ENCODE data around the gene SERP2.

SERP2 gene

DNA sequence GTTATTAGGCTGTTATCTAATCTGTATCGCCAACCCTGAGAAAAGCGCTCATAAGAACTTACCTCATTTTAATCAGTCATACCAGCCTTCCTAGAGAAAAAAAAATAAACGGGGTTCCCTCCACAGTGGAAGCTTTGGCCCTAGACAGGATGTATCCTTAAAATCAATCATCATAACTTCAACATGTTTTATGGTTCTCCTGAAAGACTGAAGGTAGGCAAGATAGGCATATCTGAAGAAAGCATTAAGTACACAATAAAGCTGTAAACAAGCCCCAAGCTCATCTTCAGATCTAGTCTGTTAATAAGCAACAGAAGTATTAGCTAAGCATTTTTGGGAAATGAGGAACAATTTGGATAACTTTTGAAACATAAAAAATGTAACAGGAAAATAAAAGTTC is 18.7 kb upstream of the SERP2 start:
- H3K36me3 ChIP-seq (ENCODE audit: control insufficient read depth in 4 of 4, insufficient read depth in 4 of 4, low read length in 3 of 4): no peaks in the 10 kb centered on the region
- CTCF ChIA-PET: interaction anchor here (1.0 to 1.3 kb wide), 2 partner anchors 8 to 20 kb away, joined by 3 read pairs; no protein-coding TSS in a partner anchor
- POLR2A ChIA-PET: no interaction called here

DNA sequence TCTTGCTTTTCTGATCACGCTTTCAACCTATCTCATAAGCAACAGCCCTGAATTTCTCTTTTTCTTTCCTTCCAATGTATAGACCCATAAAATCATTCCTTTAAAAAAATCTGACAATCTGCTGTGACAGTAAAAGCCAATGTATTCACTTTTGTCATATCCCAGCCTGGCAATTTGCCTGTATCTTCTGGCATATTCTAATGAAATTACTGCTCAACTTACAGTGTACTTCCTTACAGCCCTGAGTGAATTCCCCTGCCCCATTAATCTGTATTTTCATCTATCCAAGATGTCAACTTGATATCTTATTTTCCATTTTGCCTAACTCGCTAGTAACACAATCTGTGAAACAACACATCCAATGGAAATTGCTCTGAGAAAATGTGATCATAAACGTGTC is 18.0 kb upstream of the SERP2 start:
- no peaks in the 10 kb centered on the region for H3K36me3 ChIP-seq (ENCODE audit: control insufficient read depth in 4 of 4, insufficient read depth in 4 of 4, low read length in 3 of 4)

More for the DNA sequence above, 18.7 kb upstream of the SERP2 start:
- no peak for DNase-seq
- H3K27me3 ChIP-seq (replicated peaks in 2 of 5; ENCODE audit: control insufficient read depth in 4 of 5, insufficient read depth in 5 of 5, low read length in 4 of 5): no peaks in the 10 kb centered on the region
- 27% methylated on average over 3 of the region's 3 CpGs for WGBS (ENCODE audit: insufficient coverage)
- H3K4me1 ChIP-seq (ENCODE audit: control extremely low read depth in 1 of 4, control insufficient read depth in 4 of 4, insufficient read depth in 4 of 4, low read length in 3 of 4): peaks cover 9 to 32% (median 24%) of the 10 kb centered on the region in 4 experiments
- no peak overlapping the region for H3K4me3 ChIP-seq (ENCODE audit: control insufficient read depth in 1 of 7, extremely low read depth in 1 of 7, insufficient read depth in 4 of 7, low read depth in 2 of 7, low read length in 6 of 7)
- H3K27ac ChIP-seq (ENCODE audit: insufficient read depth in 1 of 2, low read depth in 1 of 2, low read length in 2 of 2, poor library complexity in 1 of 2, severe bottlenecking in 2 of 2): no peak overlapping the region
- no peaks in the 10 kb centered on the region for H3K9me3 ChIP-seq (ENCODE audit: control extremely low read depth in 1 of 5, control insufficient read depth in 4 of 5, insufficient read depth in 2 of 5, low read depth in 1 of 5, low read length in 4 of 5)

DNA sequence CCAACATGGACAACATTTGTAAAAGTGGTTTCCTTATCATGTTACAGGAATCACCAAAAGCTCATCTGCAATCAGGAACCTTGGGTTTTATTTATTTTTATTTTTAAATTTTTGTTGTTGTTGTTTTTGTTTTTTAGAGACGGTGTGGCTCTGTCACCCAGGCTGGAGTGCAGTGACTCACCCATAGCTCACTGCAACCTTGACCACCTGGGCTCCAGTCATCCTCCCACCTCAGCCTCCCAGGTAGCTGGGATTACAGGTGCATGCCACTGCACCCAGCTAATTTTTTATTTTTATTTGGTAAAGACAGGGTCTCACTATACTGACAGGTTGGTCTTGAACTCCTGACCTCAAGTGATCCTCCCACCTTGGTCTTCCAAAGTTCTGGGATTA is 13.6 kb upstream of the SERP2 start:
- H3K27me3 ChIP-seq (replicated peaks in 2 of 5; ENCODE audit: control insufficient read depth in 4 of 5, insufficient read depth in 5 of 5, low read length in 4 of 5): no peaks in the 10 kb centered on the region
- no peaks in the 10 kb centered on the region for H3K9me3 ChIP-seq (ENCODE audit: control extremely low read depth in 1 of 5, control insufficient read depth in 4 of 5, insufficient read depth in 2 of 5, low read depth in 1 of 5, low read length in 4 of 5)
- no peaks in the 10 kb centered on the region for H3K36me3 ChIP-seq (ENCODE audit: control insufficient read depth in 4 of 4, insufficient read depth in 4 of 4, low read length in 3 of 4)
- peaks cover 14 to 38% (median 24%) of the 10 kb centered on the region in 4 experiments for H3K4me1 ChIP-seq (ENCODE audit: control extremely low read depth in 1 of 4, control insufficient read depth in 4 of 4, insufficient read depth in 4 of 4, low read length in 3 of 4)
- H3K27ac ChIP-seq (ENCODE audit: insufficient read depth in 1 of 2, low read depth in 1 of 2, low read length in 2 of 2, poor library complexity in 1 of 2, severe bottlenecking in 2 of 2): no peak overlapping the region
- DNase-seq: no peak
- CTCF ChIA-PET: interaction anchor here (1.0 to 1.1 kb wide), 2 partner anchors 11 to 24 kb away, joined by 3 read pairs; no protein-coding TSS in a partner anchor
- no peak overlapping the region for H3K4me3 ChIP-seq (ENCODE audit: control insufficient read depth in 1 of 7, extremely low read depth in 1 of 7, insufficient read depth in 4 of 7, low read depth in 2 of 7, low read length in 6 of 7)
- 80% methylated on average over 1 of the region's 1 CpG for WGBS (ENCODE audit: insufficient coverage)
- POLR2A ChIA-PET: no interaction called here

More for the DNA sequence above, 18.0 kb upstream of the SERP2 start:
- DNase-seq: no peak
- no peaks in the 10 kb centered on the region for H3K9me3 ChIP-seq (ENCODE audit: control extremely low read depth in 1 of 5, control insufficient read depth in 4 of 5, insufficient read depth in 2 of 5, low read depth in 1 of 5, low read length in 4 of 5)
- no peak overlapping the region for H3K4me3 ChIP-seq (ENCODE audit: control insufficient read depth in 1 of 7, extremely low read depth in 1 of 7, insufficient read depth in 4 of 7, low read depth in 2 of 7, low read length in 6 of 7)
- WGBS (ENCODE audit: insufficient coverage): 88% methylated on average over 1 of the region's 3 CpGs
- CTCF ChIA-PET: interaction anchor here (1.0 to 1.6 kb wide), 2 partner anchors 20 to 114 kb away, joined by 3 read pairs; no protein-coding TSS in a partner anchor
- H3K27ac ChIP-seq (ENCODE audit: insufficient read depth in 1 of 2, low read depth in 1 of 2, low read length in 2 of 2, poor library complexity in 1 of 2, severe bottlenecking in 2 of 2): no peak overlapping the region
- H3K27me3 ChIP-seq (replicated peaks in 2 of 5; ENCODE audit: control insufficient read depth in 4 of 5, insufficient read depth in 5 of 5, low read length in 4 of 5): no peaks in the 10 kb centered on the region
- POLR2A ChIA-PET: no interaction called here
- H3K4me1 ChIP-seq (ENCODE audit: control extremely low read depth in 1 of 4, control insufficient read depth in 4 of 4, insufficient read depth in 4 of 4, low read length in 3 of 4): peaks cover 9 to 32% (median 24%) of the 10 kb centered on the region in 4 experiments

DNA sequence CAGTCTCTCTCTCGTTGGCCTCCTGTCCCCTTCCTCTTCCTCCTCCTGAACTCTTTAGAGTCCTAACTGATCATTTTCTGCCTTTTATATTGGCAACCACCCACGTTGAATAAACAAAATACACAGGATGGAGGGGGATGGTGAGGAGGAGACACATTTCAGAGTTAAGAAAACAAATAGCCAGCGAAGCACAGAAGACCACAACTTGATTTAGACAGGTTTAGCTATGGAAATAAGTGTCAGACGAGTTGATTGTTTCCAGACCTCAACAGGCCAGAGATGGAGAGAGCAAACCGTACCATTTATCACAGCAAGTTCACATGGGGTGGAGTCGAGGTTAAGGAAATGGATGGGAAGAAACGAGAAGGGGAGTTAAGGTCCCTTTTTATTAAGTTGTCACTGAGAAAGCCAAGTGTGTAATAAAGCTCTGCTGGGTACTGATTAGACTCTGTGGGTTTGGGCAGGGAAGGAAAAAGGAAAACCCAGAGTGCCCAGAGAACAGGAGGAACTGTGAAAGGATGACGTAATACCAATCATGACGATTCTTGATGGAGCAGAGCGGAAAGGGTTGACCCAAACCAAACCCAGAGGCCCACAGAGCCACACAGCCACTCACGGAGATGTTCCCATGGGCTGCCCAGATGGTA is 11.1 kb upstream of the SERP2 start:
- POLR2A ChIA-PET: interaction anchor here (1.0 to 1.2 kb wide), 2 partner anchors 72 kb away, joined by 3 read pairs; no protein-coding TSS in a partner anchor
- no peaks in the 10 kb centered on the region for H3K27me3 ChIP-seq (replicated peaks in 2 of 5; ENCODE audit: control insufficient read depth in 4 of 5, insufficient read depth in 5 of 5, low read length in 4 of 5)
- WGBS (ENCODE audit: insufficient coverage): 19% methylated on average over 4 of the region's 11 CpGs
- CTCF ChIA-PET: interaction anchor here (1.0 to 1.7 kb wide), 4 partner anchors 8 to 116 kb away, joined by 3 to 4 read pairs (median 4); no protein-coding TSS in a partner anchor
- H3K27ac ChIP-seq (ENCODE audit: insufficient read depth in 1 of 2, low read depth in 1 of 2, low read length in 2 of 2, poor library complexity in 1 of 2, severe bottlenecking in 2 of 2): no peak overlapping the region
- H3K4me3 ChIP-seq (ENCODE audit: control insufficient read depth in 1 of 7, extremely low read depth in 1 of 7, insufficient read depth in 4 of 7, low read depth in 2 of 7, low read length in 6 of 7): no peak overlapping the region
- H3K9me3 ChIP-seq (ENCODE audit: control extremely low read depth in 1 of 5, control insufficient read depth in 4 of 5, insufficient read depth in 2 of 5, low read depth in 1 of 5, low read length in 4 of 5): no peaks in the 10 kb centered on the region
- peaks cover 14 to 38% (median 23%) of the 10 kb centered on the region in 4 experiments for H3K4me1 ChIP-seq (ENCODE audit: control extremely low read depth in 1 of 4, control insufficient read depth in 4 of 4, insufficient read depth in 4 of 4, low read length in 3 of 4)
- H3K36me3 ChIP-seq (ENCODE audit: control insufficient read depth in 4 of 4, insufficient read depth in 4 of 4, low read length in 3 of 4): no peaks in the 10 kb centered on the region
- peak; percentile 85 to 91 (median 86) for DNase-seq

DNA sequence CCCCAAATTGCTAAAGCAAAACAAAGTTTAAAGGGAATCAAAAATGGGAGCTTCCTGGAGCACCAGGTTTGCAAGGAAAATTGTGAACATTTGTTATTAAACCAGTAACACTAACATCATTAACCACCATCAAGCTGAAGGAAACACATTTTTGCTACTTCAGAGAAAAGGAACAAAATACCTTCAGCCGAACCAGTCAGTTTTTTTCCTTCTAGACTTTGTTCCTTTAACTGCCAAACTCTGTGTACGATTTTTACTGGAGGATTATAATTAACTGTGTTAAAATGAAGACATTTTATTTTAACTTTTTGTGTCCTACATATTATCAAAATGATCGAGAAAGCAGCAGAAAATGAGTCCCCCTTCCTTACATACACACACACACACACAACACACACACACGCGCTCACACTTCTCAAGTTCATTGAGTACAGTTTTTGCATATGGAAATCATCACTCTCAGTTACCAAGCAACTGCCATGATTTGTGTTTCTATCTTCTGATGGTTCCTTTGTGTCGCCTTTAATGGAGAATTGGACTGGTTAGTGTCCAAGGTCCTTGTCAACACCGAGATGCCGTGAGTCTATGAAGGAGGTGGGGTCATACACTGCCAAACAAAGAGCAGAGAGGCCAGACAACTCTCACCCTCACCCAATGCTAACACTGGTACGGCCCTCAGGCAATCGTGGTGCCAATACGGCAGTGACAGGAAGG is 9.8 kb upstream of the SERP2 start:
- 93% methylated on average over 5 of the region's 11 CpGs for WGBS (ENCODE audit: insufficient coverage)
- Histone ChIP-seq H3K9me3 (ENCODE audit: control extremely low read depth in 1 of 5, control insufficient read depth in 4 of 5, insufficient read depth in 2 of 5, low read depth in 1 of 5, low read length in 4 of 5) (no peaks in the 10 kb centered on the region), H3K27ac (ENCODE audit: insufficient read depth in 1 of 2, low read depth in 1 of 2, low read length in 2 of 2, poor library complexity in 1 of 2, severe bottlenecking in 2 of 2) (no peak overlapping the region), H3K36me3 (ENCODE audit: control insufficient read depth in 4 of 4, insufficient read depth in 4 of 4, low read length in 3 of 4) (no peaks in the 10 kb centered on the region), H3K27me3 (replicated peaks in 2 of 5; ENCODE audit: control insufficient read depth in 4 of 5, insufficient read depth in 5 of 5, low read length in 4 of 5) (no peaks in the 10 kb centered on the region), H3K4me1 (ENCODE audit: control extremely low read depth in 1 of 4, control insufficient read depth in 4 of 4, insufficient read depth in 4 of 4, low read length in 3 of 4) (peaks cover 12 to 48% (median 27%) of the 10 kb centered on the region in 4 experiments), H3K4me3 (ENCODE audit: control insufficient read depth in 1 of 7, extremely low read depth in 1 of 7, insufficient read depth in 4 of 7, low read depth in 2 of 7, low read length in 6 of 7) (peak overlapping the region in 1 of 7 experiments; percentile 1)
- POLR2A ChIA-PET: interaction anchor here (1.0 kb wide), 1 partner anchor 71 kb away, joined by 3 read pairs; no protein-coding TSS in a partner anchor
- peak in 2 of 3 donors; percentile 62 to 71 for DNase-seq
- CTCF ChIA-PET: interaction anchor here (1.2 to 1.7 kb wide), 3 partner anchors 9 to 118 kb away, joined by 3 to 4 read pairs (median 4); no protein-coding TSS in a partner anchor

DNA sequence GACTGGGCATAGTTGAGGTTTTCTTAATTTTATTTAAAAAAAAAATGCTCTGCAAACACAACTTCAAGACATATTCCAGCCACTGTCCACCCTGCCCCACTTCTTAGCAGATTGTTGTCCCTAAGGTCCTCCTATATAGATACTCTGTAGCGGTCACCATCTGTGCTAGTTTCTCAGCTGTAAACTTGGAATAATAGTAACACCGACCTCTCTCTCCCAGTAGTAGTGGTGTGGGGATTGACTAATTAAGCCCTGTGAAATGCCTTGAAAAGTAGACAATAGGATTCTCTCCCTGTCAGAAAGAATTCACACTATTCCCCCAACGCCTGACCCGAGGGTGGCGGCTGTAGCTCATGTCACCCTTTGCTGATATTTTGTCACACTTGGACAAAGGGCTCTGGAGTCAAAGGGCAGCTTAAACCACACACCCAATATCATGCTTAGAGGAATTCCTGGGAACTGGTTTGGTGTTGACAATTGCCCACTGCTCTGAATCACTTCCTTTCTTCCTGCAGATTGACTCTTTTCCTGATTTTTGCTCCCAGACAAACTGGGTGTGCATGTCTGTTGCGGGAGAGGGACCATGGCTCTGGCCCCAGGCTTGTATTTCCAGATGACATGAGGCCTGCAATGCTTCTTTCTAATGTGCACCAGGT is 9.2 kb upstream of the SERP2 start:
- CTCF ChIA-PET: no interaction called here
- Histone ChIP-seq H3K4me3 (ENCODE audit: control insufficient read depth in 1 of 7, extremely low read depth in 1 of 7, insufficient read depth in 4 of 7, low read depth in 2 of 7, low read length in 6 of 7) (no peak overlapping the region), H3K36me3 (ENCODE audit: control insufficient read depth in 4 of 4, insufficient read depth in 4 of 4, low read length in 3 of 4) (no peaks in the 10 kb centered on the region), H3K27me3 (replicated peaks in 2 of 5; ENCODE audit: control insufficient read depth in 4 of 5, insufficient read depth in 5 of 5, low read length in 4 of 5) (no peaks in the 10 kb centered on the region), H3K4me1 (ENCODE audit: control extremely low read depth in 1 of 4, control insufficient read depth in 4 of 4, insufficient read depth in 4 of 4, low read length in 3 of 4) (peaks cover 12 to 52% (median 29%) of the 10 kb centered on the region in 4 experiments), H3K27ac (ENCODE audit: insufficient read depth in 1 of 2, low read depth in 1 of 2, low read length in 2 of 2, poor library complexity in 1 of 2, severe bottlenecking in 2 of 2) (no peak overlapping the region), H3K9me3 (ENCODE audit: control extremely low read depth in 1 of 5, control insufficient read depth in 4 of 5, insufficient read depth in 2 of 5, low read depth in 1 of 5, low read length in 4 of 5) (no peaks in the 10 kb centered on the region)
- POLR2A ChIA-PET: no interaction called here
- no peak for DNase-seq
- 98% methylated on average over 5 of the region's 6 CpGs for WGBS (ENCODE audit: insufficient coverage)

All from common myeloid progenitor, CD34-positive (primary cell).